GM23338 (cell line): Measurements from ENCODE around the gene NAT8L. TPM values are rescaled to one million over a fixed set of nuclear protein-coding genes. Genes with fewer than 3 reads are reported as not detected.

Experiments used
- ATAC-seq: fragments of 200-7000 bp; cut with Tn5 transposase; 3 replicates; pipeline ENCODE4 v1.9.1; 2020
- DNase-seq: peaks from one replicate; pipeline ENCODE4 v3.0.0-alpha.2; 2015; ENCODE audit warnings: low spot score
- H2AFZ ChIP-seq: fragments of 200-600 bp; sonication (generic); 2 replicates; pipeline ENCODE4 v1.8.0; 2016; ENCODE audit warnings: antibody characterized with exemption, mild to moderate bottlenecking, moderate library complexity
- H3F3A ChIP-seq: fragments of 200-600 bp; sonication (generic); replicated peaks from 2 replicates; pipeline ENCODE4 v1.8.0; 2017; ENCODE audit warnings: antibody characterized with exemption, mixed run types, low read depth
- H3K27ac ChIP-seq: fragments of 200-600 bp; sonication (generic); 2 replicates; pipeline ENCODE4 v1.6.1; 2016; ENCODE audit warnings: low read depth
- H3K27me3 ChIP-seq: fragments of 200-600 bp; sonication (generic); 2 replicates; pipeline ENCODE4 v1.8.0; 2016; ENCODE audit warnings: mild to moderate bottlenecking, mixed run types, moderate library complexity; ENCODE audit not compliant: insufficient read depth
- H3K36me3 ChIP-seq: fragments of 200-600 bp; sonication (generic); 2 replicates; pipeline ENCODE4 v1.8.0; 2016; ENCODE audit warnings: mild to moderate bottlenecking; ENCODE audit not compliant: insufficient read depth
- H3K4me1 ChIP-seq: fragments of 200-600 bp; sonication (generic); 2 replicates; pipeline ENCODE4 v1.8.0; 2016; ENCODE audit warnings: mild to moderate bottlenecking, moderate library complexity; ENCODE audit not compliant: insufficient read depth
- H3K4me2 ChIP-seq: fragments of 200-600 bp; sonication (generic); 2 replicates; pipeline ENCODE4 v1.7.1; 2017; ENCODE audit warnings: mixed run types
- H3K4me3 ChIP-seq: fragments of 200-600 bp; sonication (generic); 2 replicates; pipeline ENCODE4 v1.6.1; 2016; ENCODE audit warnings: mixed run types
- H3K79me2 ChIP-seq: fragments of 200-600 bp; sonication (generic); replicated peaks from 2 replicates; pipeline ENCODE4 v1.8.0; 2017; ENCODE audit warnings: mild to moderate bottlenecking; ENCODE audit not compliant: insufficient read depth
- H3K9me2 ChIP-seq: fragments of 200-600 bp; sonication (generic); 2 replicates; pipeline ENCODE4 v1.8.0; 2017; ENCODE audit not compliant: insufficient read depth
- H4K20me1 ChIP-seq: fragments of 200-600 bp; sonication (generic); replicated peaks from 2 replicates; pipeline ENCODE4 v1.8.0; 2017; ENCODE audit warnings: mild to moderate bottlenecking; ENCODE audit not compliant: insufficient read depth
- H3K27ac Mint-ChIP-seq: 2 replicates; pipeline ENCODE4 v1.8.0; 2020; ENCODE audit warnings: inconsistent platforms, mild to moderate bottlenecking, moderate library complexity, mixed read lengths
- H3K27me3 Mint-ChIP-seq: 3 replicates; pipeline ENCODE4 v1.8.0; 2022; ENCODE audit warnings: low read depth, mild to moderate bottlenecking, moderate library complexity, mixed read lengths, inconsistent platforms; ENCODE audit not compliant: insufficient read depth, poor library complexity
- H3K36me3 Mint-ChIP-seq: 3 replicates; pipeline ENCODE4 v1.8.0; 2021; ENCODE audit warnings: low read depth, mild to moderate bottlenecking, inconsistent platforms, moderate library complexity, mixed read lengths
- H3K4me1 Mint-ChIP-seq: 3 replicates; pipeline ENCODE4 v1.8.0; 2020; ENCODE audit warnings: mild to moderate bottlenecking, inconsistent platforms, mixed read lengths
- H3K4me3 Mint-ChIP-seq: 3 replicates; pipeline ENCODE4 v1.8.0; 2021; ENCODE audit warnings: moderate library complexity, mild to moderate bottlenecking, inconsistent platforms, mixed read lengths
- H3K9me3 Mint-ChIP-seq: 3 replicates; pipeline ENCODE4 v1.8.0; 2020; ENCODE audit warnings: moderate library complexity, mild to moderate bottlenecking, inconsistent platforms, mixed read lengths
- CREB1 ChIP-seq: fragments of 250-450 bp; sonication (Bioruptor Pico); IDR thresholded peaks from 2 replicates; pipeline ENCODE4 v1.5.0; 2020; ENCODE audit warnings: low read depth, mild to moderate bottlenecking, moderate library complexity
- EZH2 ChIP-seq: fragments of 200-600 bp; sonication (generic); IDR thresholded peaks from one replicate; pipeline ENCODE4 v1.8.0; 2017; ENCODE audit warnings: antibody characterized with exemption, mild to moderate bottlenecking, low read depth; ENCODE audit not compliant: unreplicated experiment
- EZH2phosphoT487 ChIP-seq: fragments of 200-600 bp; sonication (generic); IDR thresholded peaks from one replicate; pipeline ENCODE4 v1.8.1; 2018; ENCODE audit warnings: antibody characterized with exemption; ENCODE audit not compliant: unreplicated experiment
- JUNB ChIP-seq: IDR thresholded peaks from one replicate; pipeline ENCODE4 v1.6.1; 2016; ENCODE audit warnings: antibody characterized with exemption; ENCODE audit not compliant: unreplicated experiment
- NANOG ChIP-seq: IDR thresholded peaks from 2 replicates; pipeline ENCODE4 v1.6.1; 2016; ENCODE audit warnings: antibody characterized with exemption, borderline replicate concordance
- POLR2AphosphoS5 ChIP-seq: IDR thresholded peaks from 2 replicates; pipeline ENCODE4 v1.6.1; 2016; ENCODE audit warnings: antibody characterized with exemption, low read depth
- STAT1 ChIP-seq: IDR thresholded peaks from one replicate; pipeline ENCODE4 v1.6.1; 2016; ENCODE audit warnings: antibody characterized with exemption; ENCODE audit not compliant: unreplicated experiment
- ZNF114 ChIP-seq: fragments of 250-450 bp; sonication (Bioruptor Pico); IDR thresholded peaks from 2 replicates; pipeline ENCODE4 v1.5.0; 2020; ENCODE audit warnings: mild to moderate bottlenecking, moderate library complexity
- ZNF331 ChIP-seq: fragments of 250-450 bp; sonication (Bioruptor Pico); IDR thresholded peaks from 2 replicates; pipeline ENCODE4 v1.5.0; 2020; ENCODE audit warnings: low read depth, mild to moderate bottlenecking, moderate library complexity
- polyA plus RNA-seq: library from polyadenylated mRNA; unstranded; fragments of >200 nt; fragmentation: Nextera tagmentation; extraction: Ambion mirVana; gene quantifications from 2 replicates; pipeline ENCODE4 v1.2.1, GENCODE V29; 2016
- total RNA-seq: library from RNA; depleted of rRNA; stranded (reverse); fragments of >200 nt; shearing (Covaris generic); gene quantifications from 2 replicates; pipeline ENCODE4 v1.2.3, GENCODE V29; 2014
- TF ChIP-seq, protein P1 (sequence below): fragments of 250-450 bp; sonication (Bioruptor Pico); IDR thresholded peaks from 2 replicates; pipeline ENCODE4 v1.5.0; 2020; ENCODE audit warnings: mild to moderate bottlenecking, moderate library complexity
- TF ChIP-seq, protein P2 (sequence below): IDR thresholded peaks from one replicate; pipeline ENCODE4 v1.6.1; 2018; ENCODE audit warnings: antibody characterized with exemption; ENCODE audit not compliant: unreplicated experiment
- TF ChIP-seq, protein P3 (sequence below): IDR thresholded peaks from 2 replicates; pipeline ENCODE4 v1.6.1; 2016; ENCODE audit warnings: antibody characterized with exemption
- TF ChIP-seq, protein P4 (sequence below), 2 experiments: fragments of 200-600 bp in 1 of 2; sonication (generic) in 1 of 2; conservative IDR thresholded peaks; 2 replicates each; pipeline versions ENCODE4 v1.5.1 to v1.6.1; 2016 to 2017; ENCODE audit warnings: antibody characterized with exemption in 2 of 2, low read depth in 2 of 2, mild to moderate bottlenecking in 2 of 2, moderate library complexity in 1 of 2

The NAT8L gene
- total and polyA plus RNA-seq, 2 experiments from 2014 or later = 1.6 to 9.7 TPM

DNA sequence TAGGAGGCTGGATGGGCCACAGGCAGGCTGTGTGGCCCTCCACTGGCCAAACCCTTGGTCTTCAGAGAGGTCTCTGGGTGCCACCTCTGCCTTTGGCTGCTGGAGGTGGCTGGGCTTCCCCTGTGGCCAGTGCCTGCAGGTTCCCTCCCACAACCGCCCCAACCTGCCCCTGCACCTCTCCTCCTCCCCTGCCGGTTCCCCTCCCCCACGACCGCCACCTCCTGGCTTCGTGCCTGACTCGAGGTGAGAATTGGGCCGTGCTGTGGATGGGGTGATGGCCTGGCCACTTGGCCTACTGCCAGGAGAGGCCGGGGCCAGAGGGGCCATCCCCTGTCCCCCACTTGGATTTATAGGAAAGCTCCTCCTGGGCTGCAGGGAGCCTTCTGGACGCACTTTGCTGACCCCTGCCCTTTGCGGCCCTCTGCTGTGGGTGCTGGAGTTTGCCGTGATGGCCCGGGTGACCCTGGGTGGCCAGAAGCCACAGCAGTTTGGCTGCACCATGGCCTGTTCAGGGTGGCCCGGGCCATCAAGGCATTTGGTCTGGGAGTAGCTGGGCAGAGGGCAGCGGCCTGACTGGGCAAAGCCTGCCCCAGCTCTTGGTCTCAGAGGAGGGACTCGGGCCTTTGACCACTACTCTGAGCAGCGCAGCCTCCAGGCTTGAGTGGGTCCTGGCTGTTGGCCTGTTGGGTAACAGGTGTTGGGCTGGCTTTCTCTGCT, 3.8 kb downstream of the NAT8L start:
- Histone ChIP-seq H3K27me3 (peaks cover 32% of the 10 kb centered on the region), H3K4me3 (no peak overlapping the region), H3K4me1 (no peaks in the 10 kb centered on the region; the same call in 1 of the 2 replicates), H3K79me2 (no peaks in the 10 kb centered on the region), H3F3A (peaks cover 2% of the 10 kb centered on the region; the same call in 1 of the 2 replicates), H4K20me1 (no peaks in the 10 kb centered on the region), H3K36me3 (no peaks in the 10 kb centered on the region), H3K27ac (no peak overlapping the region), H3K9me2 (no peaks in the 10 kb centered on the region), H2AFZ (no peak overlapping the region), H3K4me2 (no peak overlapping the region)
- Mint-ChIP-seq H3K36me3 (peaks cover 3% of the 10 kb centered on the region; the same call in 1 of the 3 replicates), H3K27ac (no peak overlapping the region), H3K4me3 (no peak overlapping the region), H3K9me3 (no peaks in the 10 kb centered on the region), H3K4me1 (peaks cover 3% of the 10 kb centered on the region), H3K27me3 (peaks cover 27% of the 10 kb centered on the region)
- DNase-seq (no peak), ATAC-seq (no peak)
- no peak for TF ChIP-seq CREB1 (CRISPR knock-in tag)
- no peak for TF ChIP-seq STAT1
- TF ChIP-seq, protein P1, sequence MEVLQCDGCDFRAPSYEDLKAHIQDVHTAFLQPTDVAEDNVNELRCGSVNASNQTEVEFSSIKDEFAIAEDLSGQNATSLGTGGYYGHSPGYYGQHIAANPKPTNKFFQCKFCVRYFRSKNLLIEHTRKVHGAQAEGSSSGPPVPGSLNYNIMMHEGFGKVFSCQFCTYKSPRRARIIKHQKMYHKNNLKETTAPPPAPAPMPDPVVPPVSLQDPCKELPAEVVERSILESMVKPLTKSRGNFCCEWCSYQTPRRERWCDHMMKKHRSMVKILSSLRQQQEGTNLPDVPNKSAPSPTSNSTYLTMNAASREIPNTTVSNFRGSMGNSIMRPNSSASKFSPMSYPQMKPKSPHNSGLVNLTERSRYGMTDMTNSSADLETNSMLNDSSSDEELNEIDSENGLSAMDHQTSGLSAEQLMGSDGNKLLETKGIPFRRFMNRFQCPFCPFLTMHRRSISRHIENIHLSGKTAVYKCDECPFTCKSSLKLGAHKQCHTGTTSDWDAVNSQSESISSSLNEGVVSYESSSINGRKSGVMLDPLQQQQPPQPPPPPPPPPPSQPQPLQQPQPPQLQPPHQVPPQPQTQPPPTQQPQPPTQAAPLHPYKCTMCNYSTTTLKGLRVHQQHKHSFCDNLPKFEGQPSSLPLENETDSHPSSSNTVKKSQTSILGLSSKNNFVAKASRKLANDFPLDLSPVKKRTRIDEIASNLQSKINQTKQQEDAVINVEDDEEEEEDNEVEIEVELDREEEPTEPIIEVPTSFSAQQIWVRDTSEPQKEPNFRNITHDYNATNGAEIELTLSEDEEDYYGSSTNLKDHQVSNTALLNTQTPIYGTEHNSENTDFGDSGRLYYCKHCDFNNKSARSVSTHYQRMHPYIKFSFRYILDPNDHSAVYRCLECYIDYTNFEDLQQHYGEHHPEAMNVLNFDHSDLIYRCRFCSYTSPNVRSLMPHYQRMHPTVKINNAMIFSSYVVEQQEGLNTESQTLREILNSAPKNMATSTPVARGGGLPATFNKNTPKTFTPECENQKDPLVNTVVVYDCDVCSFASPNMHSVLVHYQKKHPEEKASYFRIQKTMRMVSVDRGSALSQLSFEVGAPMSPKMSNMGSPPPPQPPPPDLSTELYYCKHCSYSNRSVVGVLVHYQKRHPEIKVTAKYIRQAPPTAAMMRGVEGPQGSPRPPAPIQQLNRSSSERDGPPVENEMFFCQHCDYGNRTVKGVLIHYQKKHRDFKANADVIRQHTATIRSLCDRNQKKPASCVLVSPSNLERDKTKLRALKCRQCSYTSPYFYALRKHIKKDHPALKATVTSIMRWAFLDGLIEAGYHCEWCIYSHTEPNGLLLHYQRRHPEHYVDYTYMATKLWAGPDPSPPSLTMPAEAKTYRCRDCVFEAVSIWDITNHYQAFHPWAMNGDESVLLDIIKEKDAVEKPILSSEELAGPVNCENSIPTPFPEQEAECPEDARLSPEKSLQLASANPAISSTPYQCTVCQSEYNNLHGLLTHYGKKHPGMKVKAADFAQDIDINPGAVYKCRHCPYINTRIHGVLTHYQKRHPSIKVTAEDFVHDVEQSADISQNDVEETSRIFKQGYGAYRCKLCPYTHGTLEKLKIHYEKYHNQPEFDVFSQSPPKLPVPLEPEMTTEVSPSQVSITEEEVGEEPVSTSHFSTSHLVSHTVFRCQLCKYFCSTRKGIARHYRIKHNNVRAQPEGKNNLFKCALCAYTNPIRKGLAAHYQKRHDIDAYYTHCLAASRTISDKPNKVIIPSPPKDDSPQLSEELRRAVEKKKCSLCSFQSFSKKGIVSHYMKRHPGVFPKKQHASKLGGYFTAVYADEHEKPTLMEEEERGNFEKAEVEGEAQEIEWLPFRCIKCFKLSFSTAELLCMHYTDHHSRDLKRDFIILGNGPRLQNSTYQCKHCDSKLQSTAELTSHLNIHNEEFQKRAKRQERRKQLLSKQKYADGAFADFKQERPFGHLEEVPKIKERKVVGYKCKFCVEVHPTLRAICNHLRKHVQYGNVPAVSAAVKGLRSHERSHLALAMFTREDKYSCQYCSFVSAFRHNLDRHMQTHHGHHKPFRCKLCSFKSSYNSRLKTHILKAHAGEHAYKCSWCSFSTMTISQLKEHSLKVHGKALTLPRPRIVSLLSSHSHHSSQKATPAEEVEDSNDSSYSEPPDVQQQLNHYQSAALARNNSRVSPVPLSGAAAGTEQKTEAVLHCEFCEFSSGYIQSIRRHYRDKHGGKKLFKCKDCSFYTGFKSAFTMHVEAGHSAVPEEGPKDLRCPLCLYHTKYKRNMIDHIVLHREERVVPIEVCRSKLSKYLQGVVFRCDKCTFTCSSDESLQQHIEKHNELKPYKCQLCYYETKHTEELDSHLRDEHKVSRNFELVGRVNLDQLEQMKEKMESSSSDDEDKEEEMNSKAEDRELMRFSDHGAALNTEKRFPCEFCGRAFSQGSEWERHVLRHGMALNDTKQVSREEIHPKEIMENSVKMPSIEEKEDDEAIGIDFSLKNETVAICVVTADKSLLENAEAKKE = no peak
- TF ChIP-seq, protein P2, sequence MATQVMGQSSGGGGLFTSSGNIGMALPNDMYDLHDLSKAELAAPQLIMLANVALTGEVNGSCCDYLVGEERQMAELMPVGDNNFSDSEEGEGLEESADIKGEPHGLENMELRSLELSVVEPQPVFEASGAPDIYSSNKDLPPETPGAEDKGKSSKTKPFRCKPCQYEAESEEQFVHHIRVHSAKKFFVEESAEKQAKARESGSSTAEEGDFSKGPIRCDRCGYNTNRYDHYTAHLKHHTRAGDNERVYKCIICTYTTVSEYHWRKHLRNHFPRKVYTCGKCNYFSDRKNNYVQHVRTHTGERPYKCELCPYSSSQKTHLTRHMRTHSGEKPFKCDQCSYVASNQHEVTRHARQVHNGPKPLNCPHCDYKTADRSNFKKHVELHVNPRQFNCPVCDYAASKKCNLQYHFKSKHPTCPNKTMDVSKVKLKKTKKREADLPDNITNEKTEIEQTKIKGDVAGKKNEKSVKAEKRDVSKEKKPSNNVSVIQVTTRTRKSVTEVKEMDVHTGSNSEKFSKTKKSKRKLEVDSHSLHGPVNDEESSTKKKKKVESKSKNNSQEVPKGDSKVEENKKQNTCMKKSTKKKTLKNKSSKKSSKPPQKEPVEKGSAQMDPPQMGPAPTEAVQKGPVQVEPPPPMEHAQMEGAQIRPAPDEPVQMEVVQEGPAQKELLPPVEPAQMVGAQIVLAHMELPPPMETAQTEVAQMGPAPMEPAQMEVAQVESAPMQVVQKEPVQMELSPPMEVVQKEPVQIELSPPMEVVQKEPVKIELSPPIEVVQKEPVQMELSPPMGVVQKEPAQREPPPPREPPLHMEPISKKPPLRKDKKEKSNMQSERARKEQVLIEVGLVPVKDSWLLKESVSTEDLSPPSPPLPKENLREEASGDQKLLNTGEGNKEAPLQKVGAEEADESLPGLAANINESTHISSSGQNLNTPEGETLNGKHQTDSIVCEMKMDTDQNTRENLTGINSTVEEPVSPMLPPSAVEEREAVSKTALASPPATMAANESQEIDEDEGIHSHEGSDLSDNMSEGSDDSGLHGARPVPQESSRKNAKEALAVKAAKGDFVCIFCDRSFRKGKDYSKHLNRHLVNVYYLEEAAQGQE = no peak
- no peak for TF ChIP-seq EZH2phosphoT487
- no peak for TF ChIP-seq ZNF114 (CRISPR knock-in tag)
- TF ChIP-seq POLR2AphosphoS5 = no peak
- TF ChIP-seq ZNF331 (CRISPR knock-in tag) = no peak
- TF ChIP-seq EZH2 = no peak
- no peak for TF ChIP-seq NANOG
- TF ChIP-seq JUNB = no peak
- TF ChIP-seq, protein P3, sequence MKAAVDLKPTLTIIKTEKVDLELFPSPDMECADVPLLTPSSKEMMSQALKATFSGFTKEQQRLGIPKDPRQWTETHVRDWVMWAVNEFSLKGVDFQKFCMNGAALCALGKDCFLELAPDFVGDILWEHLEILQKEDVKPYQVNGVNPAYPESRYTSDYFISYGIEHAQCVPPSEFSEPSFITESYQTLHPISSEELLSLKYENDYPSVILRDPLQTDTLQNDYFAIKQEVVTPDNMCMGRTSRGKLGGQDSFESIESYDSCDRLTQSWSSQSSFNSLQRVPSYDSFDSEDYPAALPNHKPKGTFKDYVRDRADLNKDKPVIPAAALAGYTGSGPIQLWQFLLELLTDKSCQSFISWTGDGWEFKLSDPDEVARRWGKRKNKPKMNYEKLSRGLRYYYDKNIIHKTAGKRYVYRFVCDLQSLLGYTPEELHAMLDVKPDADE = no peak
- TF ChIP-seq, protein P4, sequence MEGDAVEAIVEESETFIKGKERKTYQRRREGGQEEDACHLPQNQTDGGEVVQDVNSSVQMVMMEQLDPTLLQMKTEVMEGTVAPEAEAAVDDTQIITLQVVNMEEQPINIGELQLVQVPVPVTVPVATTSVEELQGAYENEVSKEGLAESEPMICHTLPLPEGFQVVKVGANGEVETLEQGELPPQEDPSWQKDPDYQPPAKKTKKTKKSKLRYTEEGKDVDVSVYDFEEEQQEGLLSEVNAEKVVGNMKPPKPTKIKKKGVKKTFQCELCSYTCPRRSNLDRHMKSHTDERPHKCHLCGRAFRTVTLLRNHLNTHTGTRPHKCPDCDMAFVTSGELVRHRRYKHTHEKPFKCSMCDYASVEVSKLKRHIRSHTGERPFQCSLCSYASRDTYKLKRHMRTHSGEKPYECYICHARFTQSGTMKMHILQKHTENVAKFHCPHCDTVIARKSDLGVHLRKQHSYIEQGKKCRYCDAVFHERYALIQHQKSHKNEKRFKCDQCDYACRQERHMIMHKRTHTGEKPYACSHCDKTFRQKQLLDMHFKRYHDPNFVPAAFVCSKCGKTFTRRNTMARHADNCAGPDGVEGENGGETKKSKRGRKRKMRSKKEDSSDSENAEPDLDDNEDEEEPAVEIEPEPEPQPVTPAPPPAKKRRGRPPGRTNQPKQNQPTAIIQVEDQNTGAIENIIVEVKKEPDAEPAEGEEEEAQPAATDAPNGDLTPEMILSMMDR (conservative IDR thresholded peaks at IDR 0.05; ENCODE audit: low read depth in 2 of 2) = no peak
